HG02970 (cell line): ENCODE results near the gene GTF2E1.
A peak's percentile ranks its signal among the peaks of the same experiment; 100 is the strongest.
"Not testable (repeated sequence)": the region's sequence is repeated elsewhere in the genome, so short reads cannot be mapped to it uniquely, and the experiment has no call there.

Experiments
- ATAC-seq: cut with Tn5 transposase; IDR thresholded peaks from one replicate; pipeline ENCODE4 v1.9.1; 2021; ENCODE audit warnings: mild to moderate bottlenecking, moderate library complexity, moderate number of reproducible peaks; ENCODE audit not compliant: unreplicated experiment, low FRiP score

GTF2E1 gene

DNA sequence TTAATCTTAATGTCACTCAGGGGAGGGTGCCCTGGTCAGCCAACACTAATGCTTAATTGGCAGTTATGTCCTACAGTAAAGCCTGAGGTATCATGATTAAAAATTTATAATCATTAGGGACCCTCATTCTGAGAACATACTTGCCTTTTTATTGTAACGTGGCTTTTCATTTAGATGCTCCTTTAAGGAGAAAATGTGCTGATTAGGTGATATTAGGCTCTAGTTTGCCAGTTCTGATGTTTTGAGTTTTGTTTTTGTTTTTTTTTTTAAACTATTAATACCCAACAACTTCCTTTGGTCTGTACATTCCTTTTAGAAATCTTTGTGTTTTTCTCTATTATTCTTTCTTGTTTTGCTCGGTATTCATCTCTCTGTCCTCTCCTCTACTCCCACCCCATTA lies 10.3 kb downstream of the GTF2E1 start:
- ATAC-seq = no peak

DNA sequence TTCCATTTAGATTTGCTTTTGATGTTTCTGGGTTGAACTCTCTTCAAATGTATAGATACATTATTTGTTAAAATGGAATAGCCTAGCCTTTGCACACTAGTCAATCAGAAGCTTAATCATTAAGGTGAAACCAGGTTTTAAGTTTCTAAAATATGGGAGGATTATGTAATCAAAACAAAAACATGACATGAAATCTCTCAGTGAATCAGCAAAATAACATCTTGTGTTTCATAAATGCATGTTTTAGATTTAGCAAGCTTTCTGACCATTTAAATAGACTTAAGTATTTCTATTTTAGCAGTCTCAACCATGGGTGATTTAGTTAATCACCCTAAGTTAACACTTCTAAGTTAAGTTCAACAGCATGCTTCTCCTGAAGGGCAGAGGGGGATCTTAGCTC lies 11.3 kb downstream of the GTF2E1 start:
- ATAC-seq = no peak

DNA sequence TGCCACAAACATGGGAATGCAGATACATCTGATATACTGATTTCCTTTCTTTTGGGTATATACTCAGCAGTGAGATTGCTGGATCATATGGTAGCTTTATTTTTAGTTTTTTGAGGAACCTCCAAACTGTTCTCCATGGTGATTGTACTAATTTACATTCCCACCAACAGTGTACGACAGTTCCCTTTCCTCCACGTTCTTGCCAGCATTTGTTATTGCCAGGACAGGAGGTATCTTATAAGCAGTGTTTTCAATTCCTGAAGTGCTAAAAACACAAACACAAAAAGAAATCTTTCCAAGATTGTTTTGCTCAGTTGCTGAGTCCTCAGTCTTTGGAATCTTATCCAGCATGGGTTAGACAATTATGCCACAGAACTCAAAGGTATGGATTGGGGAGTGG lies 13.5 kb downstream of the GTF2E1 start:
- no peak for ATAC-seq

DNA sequence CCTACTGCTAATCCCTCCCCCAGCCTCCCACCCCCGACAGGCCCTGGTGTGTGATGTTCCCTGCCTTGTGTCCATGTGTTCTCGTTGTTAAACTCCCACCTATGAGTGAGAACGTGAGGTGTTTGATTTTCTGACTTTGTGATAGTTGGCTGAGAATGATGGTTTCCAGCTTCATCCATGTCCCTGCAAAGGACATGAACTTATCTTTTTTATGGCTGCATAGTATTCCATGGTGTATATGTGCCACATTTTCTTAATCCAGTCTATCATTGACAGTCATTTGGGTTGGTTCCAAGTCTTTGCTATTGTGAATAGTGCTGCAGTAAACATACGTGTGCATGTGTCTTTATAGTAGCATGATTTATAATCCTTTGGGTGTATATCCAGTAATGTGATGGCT lies 16.0 kb downstream of the GTF2E1 start:
- not testable (repeated sequence) for ATAC-seq

DNA sequence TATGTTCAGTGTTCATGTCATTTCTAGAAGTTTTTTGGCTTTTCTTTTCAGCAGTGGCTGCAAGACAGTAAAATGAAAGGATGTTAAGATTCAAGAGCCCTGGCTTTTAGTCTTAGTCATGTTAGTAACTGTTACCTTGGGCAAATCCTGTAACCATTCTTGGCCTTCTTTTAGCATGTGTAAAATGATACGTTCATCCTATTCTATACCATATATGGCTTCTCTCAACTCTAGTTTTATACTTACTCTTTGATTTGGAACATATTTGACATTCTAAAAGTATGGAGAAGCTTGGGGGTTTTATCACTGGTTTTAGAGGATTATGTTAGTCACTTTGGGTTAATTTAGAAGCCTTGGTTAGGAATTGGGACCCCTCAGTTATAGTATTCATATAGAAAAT lies 20.1 kb downstream of the GTF2E1 start:
- ATAC-seq = no peak

DNA sequence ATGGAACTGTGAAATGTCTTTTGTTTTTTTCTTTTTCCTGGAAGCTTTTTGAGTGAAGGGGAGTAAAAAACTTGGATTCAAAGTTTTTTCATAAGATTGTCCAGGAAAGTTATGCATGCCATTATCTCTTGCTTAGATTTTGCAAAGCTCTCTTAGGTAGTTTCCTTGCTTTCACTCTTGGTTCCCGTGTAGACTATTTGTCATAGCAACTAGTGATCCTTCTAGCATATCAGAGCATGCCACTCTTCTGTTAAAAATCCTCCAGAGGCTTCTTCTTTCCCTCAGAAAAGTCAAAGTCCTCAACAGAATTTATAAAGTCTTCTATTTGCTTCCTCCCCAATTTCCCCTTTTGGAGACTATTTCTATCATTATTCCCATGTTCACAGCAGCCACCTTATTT lies 21.1 kb downstream of the GTF2E1 start:
- ATAC-seq = peak; percentile 61

DNA sequence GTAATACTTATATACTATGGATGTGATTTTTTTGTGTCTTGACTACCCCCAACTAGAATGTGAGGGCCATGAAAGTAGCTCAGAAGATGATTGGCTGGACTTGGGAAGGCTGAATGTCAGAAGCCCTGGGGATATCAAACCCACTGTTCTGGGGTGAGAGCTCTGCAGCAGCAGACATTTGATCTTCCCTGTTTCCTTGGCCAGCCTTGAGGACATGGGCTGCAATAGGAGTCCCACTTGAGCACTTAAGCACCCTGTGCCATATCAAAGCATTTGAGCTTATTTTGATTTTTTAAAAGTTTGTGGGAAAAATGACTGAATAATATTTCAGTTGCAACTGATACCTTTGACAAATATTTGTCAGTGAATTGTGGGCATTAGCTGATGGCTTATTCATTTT lies 21.7 kb downstream of the GTF2E1 start:
- ATAC-seq = no peak

DNA sequence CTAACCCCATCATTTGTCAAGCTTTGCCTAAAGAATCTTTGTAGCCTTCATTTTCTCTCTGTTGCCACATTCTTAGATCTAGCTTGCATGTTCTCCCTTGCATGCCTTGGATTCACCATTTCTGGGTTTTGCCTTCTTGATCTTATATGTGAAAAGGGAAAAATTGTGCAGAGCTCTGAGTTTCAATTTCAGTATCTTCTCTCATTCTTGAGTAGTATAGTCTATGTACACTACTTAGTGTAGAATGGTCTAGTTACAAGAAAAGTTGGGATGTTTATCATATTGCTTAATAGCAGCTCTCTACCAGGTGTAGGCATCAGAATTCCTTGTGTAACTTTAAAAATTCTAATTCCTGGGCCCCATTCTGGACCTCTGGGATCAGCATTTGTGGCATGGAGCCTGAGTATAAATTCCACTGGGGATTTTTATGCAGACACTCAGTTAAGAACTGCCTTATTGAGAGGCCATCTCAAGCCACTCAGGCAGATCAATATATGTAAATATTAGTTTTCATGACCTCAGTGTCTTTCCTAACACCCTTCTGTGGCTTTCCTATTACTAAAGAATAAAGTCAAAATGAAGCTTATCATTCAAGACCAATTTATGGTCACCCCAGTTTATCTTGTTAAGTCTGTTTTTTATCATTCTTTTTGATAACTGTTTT lies 23.4 kb downstream of the GTF2E1 start:
- ATAC-seq = no peak

DNA sequence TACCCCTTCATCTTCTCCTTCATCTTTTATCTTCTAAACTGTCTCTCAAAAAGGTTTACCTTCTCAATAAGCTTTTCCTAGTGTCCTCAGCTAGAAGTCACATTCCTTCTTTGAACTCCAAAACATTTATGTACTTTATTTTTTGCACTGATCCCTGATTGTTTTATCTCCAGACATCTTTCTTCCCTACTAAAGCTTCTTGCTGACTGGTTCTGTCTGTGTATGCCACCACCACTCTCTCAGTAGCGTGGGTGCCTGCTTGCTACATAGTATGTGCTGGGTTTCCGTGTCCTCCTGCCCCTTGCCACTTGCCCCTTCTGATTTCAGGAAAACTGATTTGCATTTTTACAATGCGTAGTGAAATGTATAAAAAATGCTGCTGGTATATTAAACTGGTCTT lies 24.0 kb downstream of the GTF2E1 start:
- no peak for ATAC-seq

DNA sequence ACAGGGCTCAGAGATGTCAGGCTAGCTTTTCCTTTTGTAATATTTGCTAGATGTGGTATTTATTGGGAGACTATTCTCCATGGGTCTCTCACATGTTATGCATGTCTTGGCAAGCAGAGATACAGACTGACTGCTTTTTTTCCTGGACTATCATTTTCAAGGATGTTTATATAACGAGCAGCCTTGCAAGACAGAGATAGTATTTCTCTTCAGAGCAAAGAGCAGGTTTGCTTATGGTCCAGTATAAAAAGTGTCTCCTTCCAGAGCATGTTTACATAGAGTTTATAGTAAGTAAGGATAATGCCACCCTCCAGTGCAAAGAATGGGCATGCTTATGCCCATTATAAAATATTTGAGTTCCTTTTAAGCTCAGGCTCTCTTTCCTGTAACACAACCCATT lies 24.6 kb downstream of the GTF2E1 start:
- ATAC-seq = no peak

DNA sequence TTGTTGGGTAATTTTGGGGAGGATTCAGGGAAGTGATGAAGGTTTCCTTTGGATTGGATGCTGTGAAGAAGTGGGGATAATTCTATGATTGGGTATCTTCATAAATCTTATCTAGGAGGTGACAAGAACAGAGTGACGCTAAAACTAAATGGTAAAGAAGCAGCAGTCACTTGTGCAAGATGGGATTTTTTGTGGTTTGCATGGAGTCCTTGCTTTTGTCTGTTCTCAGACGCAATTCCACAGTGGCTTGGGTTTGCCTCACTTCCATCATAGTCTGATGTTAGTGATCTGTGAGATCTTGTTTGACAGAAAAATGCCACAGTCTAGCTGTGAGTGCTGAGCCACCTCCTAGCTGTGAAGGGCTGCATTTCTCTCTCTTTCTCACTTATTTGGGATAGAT lies 26.9 kb downstream of the GTF2E1 start:
- no peak for ATAC-seq

DNA sequence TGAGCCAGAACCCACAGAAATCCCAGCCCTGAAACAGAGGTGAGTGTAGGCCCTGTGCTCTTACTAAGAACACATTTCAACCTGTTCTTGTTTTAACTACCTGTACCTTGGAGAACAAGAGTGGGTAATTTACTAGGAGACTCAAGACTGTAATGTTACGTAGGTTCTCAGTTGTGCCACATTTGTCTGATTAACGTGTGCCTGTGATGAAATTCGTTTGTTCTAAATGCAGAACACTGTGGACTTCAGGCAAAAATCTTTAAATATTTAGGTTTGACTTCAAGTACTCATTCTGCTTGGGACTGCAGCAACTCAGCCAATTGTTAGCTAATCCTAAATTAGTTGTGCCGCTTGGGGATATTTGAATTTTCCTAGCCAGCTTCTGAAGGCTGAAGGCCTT lies 28.3 kb downstream of the GTF2E1 start:
- ATAC-seq = no peak

DNA sequence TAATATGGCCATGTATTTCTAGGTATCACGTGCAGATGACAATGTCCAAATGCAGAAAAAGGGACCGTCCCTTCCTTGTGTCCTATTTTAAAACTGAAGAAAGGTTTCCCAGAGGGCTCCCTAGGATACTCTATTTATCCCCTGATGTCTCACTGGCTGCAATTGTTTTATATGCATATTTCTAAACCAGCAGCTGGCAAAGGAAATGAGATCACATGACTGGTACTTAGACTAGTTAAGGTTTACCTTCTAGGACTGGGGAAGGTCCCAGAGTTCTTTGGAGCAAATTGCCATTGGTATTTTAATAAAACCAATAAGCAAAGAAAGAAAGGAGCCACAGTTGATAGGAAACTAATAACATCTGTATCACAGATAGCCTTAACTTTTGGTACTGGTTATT lies 29.5 kb downstream of the GTF2E1 start:
- no peak for ATAC-seq

DNA sequence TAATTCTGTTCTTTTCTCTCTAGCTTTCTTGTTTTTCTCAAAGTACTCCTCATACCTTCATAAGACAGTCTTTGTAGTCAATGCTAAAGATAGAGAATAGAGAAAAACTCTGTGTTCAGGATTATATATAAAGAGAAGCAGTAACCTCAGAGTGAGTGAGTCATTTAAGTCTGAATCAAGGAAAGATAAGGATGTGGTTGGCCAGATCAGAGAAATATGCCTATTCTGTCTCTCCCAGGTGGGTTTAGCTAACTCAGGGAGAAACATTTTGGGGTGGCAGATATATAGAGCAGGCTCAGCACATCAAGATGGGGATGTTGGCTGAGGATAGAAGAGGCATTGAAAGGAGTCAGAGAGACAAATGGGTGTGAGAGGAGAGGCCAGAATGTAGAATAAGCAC lies 31.4 kb downstream of the GTF2E1 start:
- no peak for ATAC-seq

DNA sequence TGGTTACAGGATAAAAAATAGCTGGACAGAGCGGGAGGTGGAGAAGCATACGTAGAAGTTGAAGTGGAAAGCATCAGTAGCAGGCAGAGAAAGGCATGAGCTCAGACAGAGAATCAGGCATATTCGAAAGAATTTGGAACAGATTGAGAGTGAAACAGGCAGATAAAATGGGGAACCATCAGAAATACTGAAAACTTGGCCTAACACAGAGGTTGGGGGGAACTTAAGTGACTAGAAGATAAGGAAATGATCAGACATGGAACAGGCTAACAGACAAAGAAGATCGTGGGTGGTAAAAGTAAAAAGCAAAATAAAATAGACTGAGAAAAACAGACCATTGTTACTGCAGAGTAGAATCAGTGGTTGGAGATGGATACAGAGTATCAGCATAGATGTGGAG lies 32.9 kb downstream of the GTF2E1 start:
- no peak for ATAC-seq

DNA sequence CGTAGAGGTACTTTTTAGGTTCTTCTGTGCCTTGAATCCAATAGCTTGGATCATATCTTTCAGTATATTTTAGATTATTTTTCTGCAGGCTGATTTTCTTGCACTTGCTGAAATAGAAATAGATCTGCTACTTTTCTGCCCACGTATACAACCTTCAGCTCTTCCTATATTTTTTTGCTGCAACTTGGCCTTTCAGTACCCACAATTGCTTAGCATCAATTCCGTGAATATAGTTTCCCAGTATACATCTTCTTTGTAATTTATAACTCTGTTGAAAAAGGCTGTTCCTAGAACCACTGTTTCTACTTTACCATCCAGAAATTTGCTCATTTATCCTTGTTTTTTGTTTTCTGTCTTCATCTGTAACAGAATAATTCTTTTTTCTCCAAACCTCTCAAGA lies 36.2 kb downstream of the GTF2E1 start:
- no peak for ATAC-seq

DNA sequence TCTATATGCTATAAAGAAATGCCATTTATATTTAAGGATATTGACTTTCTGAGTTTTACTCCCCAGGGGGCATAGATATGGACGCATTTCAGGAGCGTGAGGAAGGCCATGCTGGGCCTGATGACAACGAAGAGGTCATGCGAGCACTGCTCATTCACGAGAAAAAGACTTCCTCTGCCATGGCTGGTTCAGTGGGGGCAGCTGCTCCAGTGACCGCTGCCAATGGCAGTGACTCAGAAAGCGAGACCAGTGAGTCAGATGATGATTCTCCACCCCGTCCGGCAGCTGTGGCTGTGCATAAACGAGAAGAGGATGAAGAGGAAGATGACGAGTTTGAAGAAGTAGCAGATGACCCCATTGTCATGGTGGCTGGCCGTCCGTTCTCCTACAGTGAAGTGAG lies 38.4 kb downstream of the GTF2E1 start:
- ATAC-seq = peak; percentile 89

DNA sequence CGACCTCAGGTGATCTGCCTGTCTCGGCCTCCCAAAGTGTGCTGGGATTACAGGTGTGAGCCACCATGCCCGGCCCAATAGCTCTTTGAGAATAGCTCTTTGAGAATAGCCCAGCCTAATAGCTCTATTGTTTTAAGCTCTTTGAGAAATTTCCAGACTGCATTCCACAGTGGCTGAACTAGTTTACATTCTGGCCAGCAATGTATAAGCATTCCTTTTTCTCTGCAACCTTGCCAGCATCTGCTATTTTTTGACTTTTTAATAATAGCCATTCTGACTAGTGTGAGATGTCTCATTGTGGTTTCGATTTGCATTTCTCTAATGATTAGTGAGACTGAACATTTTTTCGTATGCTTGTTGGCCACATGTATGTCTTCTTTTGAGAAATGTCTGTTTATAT lies 43.3 kb downstream of the GTF2E1 start:
- not testable (repeated sequence) for ATAC-seq

DNA sequence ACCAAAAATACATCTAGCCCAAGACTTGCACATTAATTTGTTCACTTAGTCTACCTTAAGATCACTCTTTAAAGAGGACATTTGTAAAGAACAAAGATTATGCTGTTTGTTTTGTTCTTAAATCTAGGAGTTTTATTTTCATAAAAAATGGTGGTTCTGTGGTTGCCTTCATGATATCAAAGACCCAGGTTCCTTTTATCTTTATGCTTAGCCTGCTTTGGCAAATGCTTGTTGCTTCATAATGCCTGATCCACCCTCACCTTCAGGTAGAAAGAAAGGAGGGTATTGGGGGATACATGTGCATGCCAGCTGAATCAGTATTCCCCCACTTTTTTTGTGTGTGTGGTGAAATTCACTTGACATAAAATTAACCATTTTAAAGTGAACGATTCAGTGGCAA lies 48.5 kb downstream of the GTF2E1 start:
- no peak for ATAC-seq

DNA sequence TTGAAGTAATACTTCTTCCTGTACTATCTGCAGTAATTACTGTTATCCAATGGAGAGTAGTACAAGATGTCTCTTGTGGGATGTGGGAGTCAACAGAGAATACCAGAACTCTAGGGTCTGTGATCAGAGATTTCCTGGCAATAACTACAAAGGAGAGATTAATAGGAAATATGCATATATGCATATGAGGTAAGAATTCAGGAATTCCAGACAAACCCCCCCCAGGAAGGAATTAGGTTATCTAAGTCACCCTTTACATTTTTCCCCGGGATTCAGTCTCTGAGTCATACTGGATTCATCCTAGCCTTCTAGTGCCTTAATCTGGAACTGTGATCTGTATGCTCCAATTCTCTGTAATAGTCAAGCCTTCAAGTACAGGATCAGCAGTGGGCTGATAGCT lies 49.4 kb downstream of the GTF2E1 start:
- ATAC-seq = no peak

DNA sequence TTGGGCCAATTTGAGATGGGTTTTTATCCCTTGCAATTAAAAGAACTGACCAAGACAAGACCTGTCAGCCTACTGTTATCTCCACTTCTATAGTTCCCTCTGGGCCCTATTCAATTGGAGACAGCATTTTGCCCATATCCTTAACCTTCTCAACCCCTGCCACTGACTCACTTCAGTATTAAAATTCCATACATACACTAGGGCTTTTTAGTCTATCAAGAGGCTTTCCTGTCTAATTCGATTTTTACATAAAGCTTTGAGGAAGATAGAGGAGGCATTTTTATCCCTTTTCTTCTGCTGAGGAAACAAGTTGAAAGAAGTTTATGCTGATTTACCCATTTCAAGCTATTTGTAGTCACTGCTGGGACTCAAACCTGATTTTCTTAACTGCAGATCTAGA lies 51.1 kb downstream of the GTF2E1 start:
- no peak for ATAC-seq

DNA sequence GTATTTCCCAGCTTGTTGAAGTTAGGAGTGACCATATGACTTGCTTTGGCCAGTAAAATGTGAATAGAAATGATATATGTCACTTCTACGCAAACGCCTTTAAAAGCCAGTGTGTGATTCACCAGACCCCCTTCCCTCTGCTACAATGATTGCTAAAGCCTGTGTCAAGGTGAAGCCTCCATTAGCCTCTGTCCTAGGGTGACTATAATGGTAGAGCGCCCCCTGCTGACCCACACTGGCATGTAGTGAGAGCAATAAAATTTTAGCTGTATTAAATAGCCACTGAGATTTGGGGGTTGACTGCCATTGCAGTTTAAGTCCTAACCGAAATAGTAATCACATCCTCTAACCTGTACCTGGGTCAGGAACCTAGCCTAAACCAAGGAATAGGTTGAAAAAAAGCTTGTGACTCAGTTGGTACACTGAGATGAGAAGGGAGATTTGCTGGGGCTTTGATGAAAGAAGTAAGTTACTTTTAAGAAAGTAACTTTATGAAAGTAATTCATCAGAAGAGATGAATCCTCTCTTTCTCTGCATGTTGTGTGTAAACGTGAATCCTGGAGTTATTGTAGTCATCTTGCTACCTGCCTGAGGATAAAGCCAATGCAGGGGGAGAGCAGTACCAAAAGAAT lies 52.6 kb downstream of the GTF2E1 start:
- ATAC-seq = peak; percentile 75

DNA sequence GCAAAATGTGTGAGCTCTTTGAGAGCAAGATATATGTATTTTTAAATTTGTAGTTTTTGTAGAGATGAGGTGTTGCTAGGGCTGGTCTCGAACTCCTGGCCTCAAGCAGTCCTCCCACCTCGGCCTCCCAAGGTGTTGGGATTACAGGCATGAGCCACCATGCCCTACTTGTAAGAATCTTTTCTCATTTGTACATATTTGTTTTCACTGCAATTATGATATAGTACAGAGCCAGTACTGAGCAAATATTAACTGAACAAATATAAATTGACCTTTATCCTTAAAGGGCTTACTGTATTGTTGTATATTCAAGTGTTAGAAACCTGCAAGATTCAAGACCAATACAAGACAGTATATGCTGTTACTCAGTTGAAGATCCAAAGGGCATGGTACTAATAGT lies 53.4 kb downstream of the GTF2E1 start:
- ATAC-seq = no peak
